GM12874 (cell line): Measurements from ENCODE around the gene TFDP1.

ENCODE experiments used
- TF ChIP-seq, protein P1 (sequence below): IDR thresholded peaks from 2 replicates; pipeline ENCODE4 v1.5.1; 2011; ENCODE audit warnings: low read depth, mild to moderate bottlenecking, control low read depth, low read length, moderate library complexity; ENCODE audit not compliant: insufficient read depth

Gene TFDP1

DNA sequence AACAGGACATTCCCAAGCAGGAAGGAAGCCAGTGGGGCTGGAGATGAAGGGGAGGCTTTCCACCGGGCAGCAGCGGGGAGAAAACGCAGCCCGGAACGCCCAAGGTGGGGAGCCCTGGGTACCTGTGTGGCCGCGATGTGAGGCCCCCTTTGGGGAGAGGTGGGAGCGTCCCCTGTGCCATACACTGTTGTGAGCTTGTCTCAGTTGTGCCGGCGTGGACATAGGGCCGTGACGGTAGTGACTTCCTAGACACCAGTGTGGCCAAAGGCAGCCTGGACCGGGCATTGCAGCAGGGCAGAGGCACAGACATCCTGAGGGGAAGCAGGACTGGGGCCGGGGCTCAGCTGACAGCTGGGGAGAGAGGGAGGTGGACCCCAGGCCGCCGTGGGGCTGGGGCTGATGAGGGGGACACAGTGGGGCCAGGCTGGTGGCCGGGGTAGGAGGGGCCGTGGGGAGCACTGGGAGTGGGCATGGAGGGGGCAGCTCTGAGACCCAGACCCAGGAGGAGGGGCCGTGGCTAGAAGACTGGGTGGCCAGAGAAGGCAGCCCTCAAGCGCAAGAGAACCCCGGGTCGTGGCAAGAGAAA, 38.5 kb upstream of the TFDP1 start:
- TF ChIP-seq, protein P1, sequence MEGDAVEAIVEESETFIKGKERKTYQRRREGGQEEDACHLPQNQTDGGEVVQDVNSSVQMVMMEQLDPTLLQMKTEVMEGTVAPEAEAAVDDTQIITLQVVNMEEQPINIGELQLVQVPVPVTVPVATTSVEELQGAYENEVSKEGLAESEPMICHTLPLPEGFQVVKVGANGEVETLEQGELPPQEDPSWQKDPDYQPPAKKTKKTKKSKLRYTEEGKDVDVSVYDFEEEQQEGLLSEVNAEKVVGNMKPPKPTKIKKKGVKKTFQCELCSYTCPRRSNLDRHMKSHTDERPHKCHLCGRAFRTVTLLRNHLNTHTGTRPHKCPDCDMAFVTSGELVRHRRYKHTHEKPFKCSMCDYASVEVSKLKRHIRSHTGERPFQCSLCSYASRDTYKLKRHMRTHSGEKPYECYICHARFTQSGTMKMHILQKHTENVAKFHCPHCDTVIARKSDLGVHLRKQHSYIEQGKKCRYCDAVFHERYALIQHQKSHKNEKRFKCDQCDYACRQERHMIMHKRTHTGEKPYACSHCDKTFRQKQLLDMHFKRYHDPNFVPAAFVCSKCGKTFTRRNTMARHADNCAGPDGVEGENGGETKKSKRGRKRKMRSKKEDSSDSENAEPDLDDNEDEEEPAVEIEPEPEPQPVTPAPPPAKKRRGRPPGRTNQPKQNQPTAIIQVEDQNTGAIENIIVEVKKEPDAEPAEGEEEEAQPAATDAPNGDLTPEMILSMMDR: no peak

DNA sequence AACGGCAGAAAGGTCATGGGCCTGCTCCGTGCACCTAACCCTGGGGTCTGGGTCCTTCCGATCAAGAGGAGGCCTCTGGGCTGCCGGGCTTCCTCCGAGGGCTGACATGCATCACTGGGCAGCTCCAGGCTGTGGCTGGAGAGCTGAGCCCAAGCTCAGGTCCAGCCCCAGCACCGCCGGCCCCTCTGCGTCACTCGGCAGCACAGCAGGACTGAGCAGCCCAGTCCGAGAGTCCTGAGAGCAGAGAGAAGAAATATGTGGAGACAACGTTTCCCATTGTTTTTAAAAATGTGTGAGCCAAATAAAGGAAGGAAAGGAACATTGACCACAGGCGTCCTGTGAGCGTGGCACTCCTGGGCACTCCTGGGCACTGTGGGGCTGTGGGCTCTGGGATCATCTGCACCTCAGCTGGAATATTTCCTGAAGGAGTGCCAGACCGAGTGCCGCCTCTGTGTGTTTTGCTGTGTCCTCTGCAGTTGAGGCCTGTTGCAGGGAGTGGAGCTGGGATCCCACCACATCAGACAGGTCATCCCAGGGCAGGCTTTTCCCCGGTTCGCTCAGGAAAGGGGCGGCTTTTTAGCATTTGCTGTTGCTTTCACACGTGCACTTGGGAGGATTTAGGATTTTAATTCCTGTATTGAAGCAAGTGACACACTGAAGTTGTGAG, 37.8 kb upstream of the TFDP1 start:
- TF ChIP-seq, protein P1: no peak

DNA sequence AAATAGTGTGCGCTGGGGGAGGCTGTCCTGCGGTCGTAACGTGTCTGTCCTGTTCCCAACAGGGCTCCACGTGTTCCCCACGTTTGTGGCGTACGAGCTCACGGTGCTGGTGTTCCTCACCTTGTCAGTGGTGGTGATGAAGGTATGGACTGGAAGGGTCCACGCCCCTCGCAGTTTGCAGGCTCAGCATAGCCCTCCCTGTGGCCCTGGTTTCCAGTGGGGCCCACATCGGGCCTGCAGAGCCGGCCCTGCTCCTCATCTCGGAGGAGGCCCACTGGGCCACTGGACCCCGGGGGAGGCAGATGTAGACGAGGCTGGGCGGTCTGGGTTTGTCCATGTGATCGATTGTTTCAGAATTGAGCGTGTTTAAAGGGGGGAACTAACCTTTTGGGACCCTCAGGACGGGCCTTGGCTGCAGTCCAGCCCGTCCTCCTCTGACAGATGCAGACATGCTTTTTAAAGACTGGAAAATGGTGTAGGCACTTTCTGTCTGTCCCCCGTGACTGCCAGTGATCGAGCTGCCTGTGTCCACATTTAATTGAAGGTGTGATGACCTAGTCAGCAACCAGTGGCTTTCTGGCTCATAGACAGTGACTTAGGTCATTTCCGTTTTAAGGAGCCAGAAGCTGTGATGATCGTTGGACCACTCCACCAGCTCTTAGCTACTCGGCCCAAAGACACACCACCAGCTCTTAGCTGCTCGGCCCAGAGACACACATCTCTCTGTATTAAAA, 37.1 kb upstream of the TFDP1 start:
- TF ChIP-seq, protein P1: no peak

DNA sequence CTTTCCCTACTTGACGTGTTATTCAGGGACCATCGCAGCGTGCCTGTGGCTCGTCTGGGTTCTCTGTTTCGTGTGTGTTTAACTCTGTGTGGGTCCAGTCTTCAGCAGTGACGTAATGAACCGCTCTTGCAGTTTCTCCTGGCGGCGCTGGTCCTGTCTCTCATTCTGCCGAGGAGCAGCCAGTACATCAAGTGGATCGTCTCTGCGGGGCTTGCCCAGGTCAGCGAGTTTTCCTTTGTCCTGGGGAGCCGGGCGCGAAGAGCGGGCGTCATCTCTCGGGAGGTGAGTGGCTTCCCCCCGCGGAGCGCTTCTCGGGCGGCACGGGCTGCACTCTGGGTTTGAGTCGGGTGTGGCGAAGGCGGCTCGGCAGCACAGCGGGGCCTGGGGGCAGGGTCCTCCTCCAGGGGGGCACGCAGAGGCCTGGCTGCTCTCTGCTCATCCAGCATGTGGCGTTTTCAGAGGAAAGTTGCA, 36.3 kb upstream of the TFDP1 start:
- TF ChIP-seq, protein P1: no peak

DNA sequence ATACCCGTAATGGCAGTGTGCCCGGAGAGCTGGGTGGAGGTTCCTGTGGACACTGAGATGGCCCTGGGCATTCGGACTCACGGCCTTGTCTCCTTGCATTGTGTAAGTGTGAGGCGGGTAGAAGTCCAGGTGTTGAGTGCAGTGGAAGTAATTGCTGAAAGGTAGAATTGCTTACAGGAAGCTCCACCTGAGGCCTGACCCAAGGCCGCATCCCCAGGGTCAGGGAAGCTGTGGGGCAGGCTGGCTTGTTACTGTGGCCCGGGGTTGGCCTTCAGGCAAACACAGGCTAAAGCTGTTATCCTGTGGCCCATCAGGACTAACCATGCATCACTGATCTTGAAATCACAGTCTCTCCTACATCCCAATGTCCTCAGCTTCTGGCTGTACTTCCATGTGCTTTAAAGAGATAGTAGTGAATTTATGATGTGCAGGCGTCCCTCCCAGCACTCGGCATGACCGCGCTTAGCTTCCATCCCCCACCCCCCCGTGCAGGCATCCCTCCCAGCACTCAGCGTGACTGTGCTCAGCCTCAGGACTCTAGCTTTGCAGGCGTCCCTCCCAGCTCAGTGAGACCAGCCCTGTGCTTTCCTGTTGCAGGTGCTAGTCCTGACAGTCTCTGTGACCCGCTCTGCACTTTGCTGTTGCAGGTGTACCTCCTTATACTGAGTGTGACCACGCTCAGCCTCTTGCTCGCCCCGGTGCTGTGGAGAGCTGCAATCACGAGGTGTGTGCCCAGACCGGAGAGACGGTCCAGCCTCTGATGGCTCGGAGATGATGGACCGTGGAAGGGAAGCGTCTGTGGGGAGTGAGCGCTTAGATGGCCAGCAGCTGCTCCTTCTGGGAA, 35.6 kb upstream of the TFDP1 start:
- TF ChIP-seq, protein P1: no peak

DNA sequence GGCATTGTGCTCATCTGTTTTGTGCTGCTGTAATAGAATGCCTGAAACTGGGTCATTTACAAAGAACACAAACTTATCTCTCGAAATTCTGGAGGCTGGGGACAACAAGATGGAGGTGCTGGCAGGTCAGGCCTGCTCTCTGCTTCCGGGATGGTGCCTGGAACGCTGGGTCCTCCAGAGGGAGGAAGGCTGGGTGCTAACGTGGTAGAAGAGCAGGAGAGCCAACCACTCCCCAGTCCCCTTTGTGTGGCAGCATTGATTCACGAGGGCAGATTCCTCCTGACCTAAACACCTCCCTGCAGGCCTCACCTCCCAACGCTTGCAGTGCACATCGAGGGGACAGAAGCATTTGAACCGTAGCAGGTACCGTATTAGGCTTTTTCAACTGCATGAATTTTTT, 34.1 kb upstream of the TFDP1 start:
- TF ChIP-seq, protein P1: no peak
